Nucleus accumbens (tissue), 56 donors: Measurements from ENCODE around the gene LMAN2.
"Not testable (repeated sequence)": the region's sequence is repeated elsewhere in the genome, so short reads cannot be mapped to it uniquely, and the experiment has no call there.

Source experiments
- DNase-seq, 56 donors: peaks; one replicate each; lab custom pipeline; 2025; lab: John Stamatoyannopoulos, UW

Gene LMAN2

GRCh38 chr5:177380805-177381126 lies 29.3 kb upstream of the LMAN2 start:
- no peak for DNase-seq

DNA sequence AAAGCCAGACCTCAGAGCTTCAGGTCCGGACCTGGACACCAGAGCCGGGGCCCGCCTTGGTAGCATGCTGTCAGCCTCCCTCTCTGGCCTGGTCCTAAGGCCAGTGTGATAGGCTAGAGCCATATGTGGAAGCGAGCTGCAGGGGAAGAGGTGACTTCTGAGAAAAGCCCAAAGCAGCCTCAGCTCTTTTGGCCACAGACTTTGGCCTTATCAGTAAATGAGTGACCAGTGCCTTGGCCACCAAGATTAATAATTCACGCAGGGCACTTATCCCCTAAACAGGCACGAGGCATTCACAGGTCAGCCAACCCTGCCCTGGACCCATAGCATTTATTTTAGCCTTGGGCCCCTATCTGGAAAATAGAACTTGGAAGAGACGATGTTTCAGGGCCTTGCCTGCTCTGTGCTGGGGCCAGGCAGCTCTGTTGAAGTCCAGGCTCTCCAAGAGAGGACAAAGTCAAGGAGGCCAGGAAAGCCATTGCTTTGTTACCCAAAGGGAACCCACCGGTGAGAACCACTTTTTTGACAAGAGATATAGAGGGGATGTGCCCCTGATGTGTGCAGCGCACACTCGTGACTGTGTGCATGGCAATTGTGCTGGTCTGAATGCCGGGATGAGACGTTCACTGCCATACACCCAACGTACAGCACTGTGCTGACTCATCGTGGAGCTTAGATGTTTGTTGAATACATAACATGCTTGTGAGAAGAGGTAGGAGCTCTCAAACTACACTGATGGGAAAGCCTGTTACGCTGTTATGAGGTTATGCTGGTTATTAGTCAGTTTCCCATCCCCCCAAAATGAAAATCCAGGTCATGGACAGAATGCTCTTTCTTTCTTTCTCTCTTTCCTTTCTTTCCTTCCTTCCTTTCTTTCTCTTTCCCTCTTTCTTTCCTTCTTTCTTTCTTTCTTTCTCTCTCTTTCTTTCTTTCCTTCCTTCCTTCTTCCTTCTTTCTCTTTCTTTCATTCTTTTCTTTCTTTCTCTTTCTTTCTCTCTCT lies 27.7 kb upstream of the LMAN2 start:
- peak in 6 of 56 donors; percentile 7 to 27 (median 21) for DNase-seq

GRCh38 chr5:177377851-177378776 lies 26.6 kb upstream of the LMAN2 start:
- no peak for DNase-seq

DNA sequence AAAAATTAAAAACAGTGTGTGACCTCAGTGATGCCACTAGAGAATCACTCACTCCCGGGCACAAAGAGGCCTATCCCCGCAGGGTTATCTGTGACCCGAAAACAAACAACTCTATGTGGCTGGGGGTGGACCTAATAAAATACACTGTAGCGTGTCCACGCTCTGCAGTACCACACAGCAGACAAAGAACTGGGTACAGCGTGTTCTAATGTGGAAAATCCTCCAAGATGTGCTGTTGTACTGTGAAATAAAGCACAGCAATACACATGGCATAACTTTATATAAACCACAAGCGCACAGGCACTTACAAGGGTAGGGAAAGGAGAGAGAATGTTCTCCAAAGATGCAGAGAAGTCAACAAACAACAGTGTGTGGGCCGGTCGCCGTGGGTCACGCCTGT lies 24.6 kb upstream of the LMAN2 start:
- no peak for DNase-seq

DNA sequence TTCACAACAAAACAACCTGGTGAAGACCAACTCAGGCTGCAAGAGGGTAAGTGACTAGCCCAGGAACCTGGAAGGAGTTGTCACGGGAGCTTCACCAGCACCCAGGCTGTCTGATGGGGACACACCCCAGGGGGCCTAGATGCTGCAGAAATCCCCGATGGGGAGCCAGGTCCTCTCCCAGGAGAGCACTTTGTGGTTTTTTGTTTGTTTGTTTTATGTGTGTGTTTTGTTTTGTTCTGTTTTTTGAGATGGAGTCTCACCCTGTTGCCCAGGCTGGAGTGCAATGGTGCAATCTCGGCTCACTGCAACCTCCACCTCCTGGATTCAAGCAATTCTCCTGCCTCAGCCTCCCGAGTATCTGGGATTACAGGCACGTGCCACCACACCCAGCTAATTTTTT lies 24.0 kb upstream of the LMAN2 start:
- not testable (repeated sequence) for DNase-seq

GRCh38 chr5:177374211-177374610 lies 22.7 kb upstream of the LMAN2 start:
- no peak for DNase-seq

DNA sequence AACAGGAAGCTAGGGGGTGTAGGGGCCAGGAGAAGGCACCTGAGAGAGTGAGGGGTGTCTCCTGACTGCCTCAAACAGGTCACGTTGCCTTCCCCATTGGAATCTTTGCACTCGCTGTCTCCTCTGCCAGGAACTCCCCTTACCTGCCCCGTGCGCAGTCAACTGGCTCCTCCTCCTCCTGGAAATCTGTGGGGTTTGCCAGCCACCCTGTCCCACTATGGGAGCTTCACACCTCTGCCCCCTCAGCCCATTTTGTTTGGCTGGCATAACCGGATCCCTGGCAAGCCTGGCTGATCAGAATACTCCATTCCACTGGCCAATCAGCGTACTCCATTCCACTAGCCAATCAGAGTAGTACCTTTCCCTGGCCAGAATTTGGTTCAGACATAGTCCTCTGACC lies 22.3 kb upstream of the LMAN2 start:
- no peak for DNase-seq

DNA sequence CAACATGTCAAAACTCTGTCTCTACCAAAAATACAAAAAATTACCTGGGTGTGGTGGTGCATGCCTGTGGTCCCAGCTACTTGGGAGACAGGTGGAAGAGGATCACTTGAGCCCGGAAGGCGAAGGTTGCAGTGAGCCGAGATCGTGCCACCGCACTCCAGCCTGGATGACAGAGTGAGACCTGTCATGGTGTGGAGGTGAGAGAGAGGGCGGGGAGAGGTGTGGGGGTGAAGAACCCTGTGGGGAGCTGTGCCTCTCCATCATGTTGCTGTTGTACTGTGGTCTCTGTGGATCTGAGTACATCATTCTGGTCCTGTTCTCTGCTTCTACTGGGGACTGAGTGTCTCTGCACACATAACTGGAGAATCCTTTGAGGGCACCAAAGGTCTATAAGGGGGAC lies 21.4 kb upstream of the LMAN2 start:
- no peak for DNase-seq

- no peak for DNase-seq
Measured at GRCh38 chr5:177372034-177372896, 20.8 kb upstream of the LMAN2 start.

GRCh38 chr5:177371120-177372033 lies 19.9 kb upstream of the LMAN2 start:
- DNase-seq = no peak

DNA sequence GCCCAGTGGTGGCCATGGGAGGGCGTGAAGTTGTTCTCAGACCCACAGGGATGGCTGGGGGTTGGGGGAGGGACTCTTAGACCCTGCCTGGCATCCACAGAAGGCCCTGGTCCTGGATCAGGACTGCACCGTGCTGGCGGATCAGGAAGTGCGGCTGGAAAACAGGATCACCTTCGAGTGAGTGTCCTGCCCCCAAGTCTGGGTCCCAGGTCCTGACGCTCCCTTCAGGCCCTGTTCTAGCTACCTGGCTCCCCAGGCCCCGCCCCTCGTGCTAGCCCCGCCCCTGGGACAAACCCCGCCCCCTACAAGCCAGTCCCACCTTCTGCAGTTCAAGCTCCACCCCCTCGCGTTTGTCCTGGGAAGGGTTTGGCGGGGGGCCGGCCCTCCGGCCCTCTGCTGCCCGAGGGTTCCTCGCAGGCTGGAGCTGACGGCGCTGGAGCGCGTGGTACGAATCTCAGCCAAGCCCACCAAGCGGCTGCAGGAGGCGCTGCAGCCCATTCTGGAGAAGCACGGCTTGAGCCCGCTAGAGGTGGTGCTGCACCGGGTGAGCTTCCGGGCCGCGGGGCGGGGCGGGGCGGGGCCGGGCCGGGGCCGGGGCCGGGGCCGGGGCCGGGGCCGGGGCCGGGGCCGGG lies 19.1 kb upstream of the LMAN2 start:
- DNase-seq = peak in 19 of 56 donors; percentile 10 to 72 (median 30)

- no peak for DNase-seq
Measured at GRCh38 chr5:177369645-177370440, 18.4 kb upstream of the LMAN2 start.

- no peak for DNase-seq
Measured at GRCh38 chr5:177368869-177369644, 17.6 kb upstream of the LMAN2 start.

DNA sequence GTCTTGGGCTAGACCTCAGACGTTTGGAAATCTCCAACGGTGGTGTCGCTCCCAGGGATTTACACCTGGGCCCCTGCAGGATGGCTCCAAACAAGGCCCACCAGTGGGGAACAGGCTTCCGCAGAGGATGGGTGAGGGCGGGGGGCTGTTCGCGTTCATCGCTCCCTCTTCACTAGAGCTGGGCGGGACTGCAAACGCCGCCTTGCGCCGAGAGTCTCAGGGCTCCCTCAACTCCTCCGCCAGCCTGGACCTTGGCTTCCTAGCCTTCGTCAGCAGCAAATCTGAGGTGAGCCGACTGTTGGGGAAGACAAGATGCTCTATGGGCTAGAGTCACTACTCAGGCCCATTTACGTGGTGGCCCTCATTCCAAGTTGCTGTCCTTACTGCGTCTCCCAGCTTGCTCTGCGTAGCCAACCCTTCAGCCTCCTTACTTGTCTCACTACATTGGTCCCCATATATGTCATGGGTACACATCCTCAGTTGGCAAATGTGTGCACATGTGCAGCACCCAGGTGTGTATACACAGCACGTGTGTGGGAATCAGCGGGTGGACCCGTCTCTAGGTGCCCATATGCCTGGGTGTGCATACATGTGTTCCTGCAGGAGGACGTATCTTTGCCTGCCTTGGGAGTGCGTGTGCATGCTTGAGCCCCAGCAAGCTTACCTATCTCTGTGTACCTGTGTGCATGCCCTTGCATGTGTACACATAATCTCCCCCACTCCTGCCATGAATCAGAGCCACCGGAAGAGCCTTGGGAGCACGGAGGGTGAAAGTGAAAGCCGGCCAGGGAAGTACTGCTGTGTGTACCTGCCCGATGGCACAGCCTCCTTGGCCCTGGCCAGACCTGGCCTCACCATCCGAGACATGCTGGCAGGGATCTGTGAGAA lies 16.8 kb upstream of the LMAN2 start:
- no peak for DNase-seq

DNA sequence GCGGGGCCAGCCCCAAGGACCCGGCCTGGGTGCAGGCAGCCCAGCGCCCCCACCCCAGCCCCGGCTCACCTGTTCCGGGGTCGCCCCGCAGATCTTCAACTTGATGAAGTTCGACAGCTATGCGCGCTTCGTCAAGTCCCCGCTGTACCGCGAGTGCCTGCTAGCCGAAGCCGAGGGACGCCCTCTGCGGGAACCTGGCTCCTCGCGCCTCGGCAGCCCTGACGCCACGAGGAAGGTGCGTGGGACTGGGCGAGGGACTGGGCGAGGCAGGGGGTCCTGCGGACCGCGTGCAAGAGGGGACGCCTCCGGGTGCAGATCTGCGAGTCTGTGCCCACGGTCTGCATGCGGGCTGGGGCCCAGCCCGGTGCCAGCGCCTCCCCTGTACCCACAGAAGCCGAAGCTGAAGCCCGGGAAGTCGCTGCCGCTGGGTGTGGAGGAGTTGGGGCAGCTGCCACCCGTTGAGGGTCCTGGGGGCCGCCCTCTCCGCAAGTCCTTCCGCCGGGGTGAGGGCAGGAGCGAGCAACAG lies 15.9 kb upstream of the LMAN2 start:
- no peak for DNase-seq
